ENCODE data around the gene BCL2.

BCL2 gene

GRCh38 chr18:63307551-63308200 lies 11.9 kb downstream of the BCL2 start:
- DNase-seq, result no peak

- no peak for DNase-seq
These were observed 12.6 kb downstream of the BCL2 start for GRCh38 chr18:63306819-63307550.

GRCh38 chr18:63306249-63306648 lies 13.3 kb downstream of the BCL2 start:
- no peak for DNase-seq

- no peak for DNase-seq
These were observed 16.0 kb downstream of the BCL2 start for GRCh38 chr18:63303547-63303946.

GRCh38 chr18:63302636-63303405 lies 16.7 kb downstream of the BCL2 start:
- no peak for DNase-seq

- DNase-seq, result no peak
These were observed 17.3 kb downstream of the BCL2 start for GRCh38 chr18:63302220-63302619.

- no peak for DNase-seq
These were observed 18.1 kb downstream of the BCL2 start for GRCh38 chr18:63301434-63301833.

GRCh38 chr18:63299837-63300745 lies 19.5 kb downstream of the BCL2 start:
- no peak for DNase-seq

GRCh38 chr18:63298400-63299365 lies 20.9 kb downstream of the BCL2 start:
- DNase-seq, result no peak

GRCh38 chr18:63297687-63298399 lies 21.7 kb downstream of the BCL2 start:
- no peak for DNase-seq

GRCh38 chr18:63293935-63294334 lies 25.6 kb downstream of the BCL2 start:
- DNase-seq, result no peak

GRCh38 chr18:63292831-63293683 lies 26.5 kb downstream of the BCL2 start:
- DNase-seq, result no peak

- DNase-seq, result no peak
These were observed 28.3 kb downstream of the BCL2 start for GRCh38 chr18:63291278-63291677.

- DNase-seq, result no peak
These were observed 28.8 kb downstream of the BCL2 start for GRCh38 chr18:63290821-63291200.

GRCh38 chr18:63290166-63290820 lies 29.3 kb downstream of the BCL2 start:
- no peak for DNase-seq

- DNase-seq, result no peak
These were observed 31.3 kb downstream of the BCL2 start for GRCh38 chr18:63288311-63288710.

GRCh38 chr18:63287691-63288220 lies 31.8 kb downstream of the BCL2 start:
- DNase-seq, result no peak

- DNase-seq, result no peak
These were observed 32.6 kb downstream of the BCL2 start for GRCh38 chr18:63286926-63287325.

Measured in NCI-H2081 treated with DMSO at 0.1 percent for 48 hours (cell line).